OCI-LY3 (cell line): ENCODE results near the gene TTLL11.

Experiments used
- CTCF ChIP-seq: fragments of 200-600, 300-600 bp; sonication (generic); IDR thresholded peaks from 2 replicates; pipeline ENCODE4 v1.5.1; 2014; ENCODE audit warnings: antibody characterized with exemption, low read length, low read depth
- EZH2phosphoT487 ChIP-seq: fragments of 200-600 bp; shearing (Covaris generic); IDR thresholded peaks from 2 replicates; pipeline ENCODE4 v1.6.1; 2018; ENCODE audit warnings: antibody characterized with exemption, mixed run types, low read depth

GRCh38 chr9:121960665-121961064 lies 132.4 kb downstream of the TTLL11 start:
- no peak for TF ChIP-seq EZH2phosphoT487
- no peak for TF ChIP-seq CTCF
